Skeletal muscle tissue (tissue), 4 donors: ENCODE results near the gene STX1A. TPM values are rescaled to one million over a fixed set of nuclear protein-coding genes. Genes with fewer than 3 reads are reported as not detected.

ENCODE experiments used
- H3K27ac ChIP-seq: one replicate; pipeline ENCODE4 v1.7.0; 2013; ENCODE audit warnings: mild to moderate bottlenecking, low read depth, low read length, inconsistent platforms
- H3K27me3 ChIP-seq, 3 donors: one replicate each; pipeline ENCODE4 v1.7.0; 2013; ENCODE audit warnings: low read length in 3 of 3; ENCODE audit not compliant: control insufficient read depth in 3 of 3, insufficient read depth in 3 of 3
- H3K36me3 ChIP-seq, 3 donors: one replicate each; pipeline ENCODE4 v1.7.0; 2013; ENCODE audit warnings: low read length in 3 of 3; ENCODE audit not compliant: control insufficient read depth in 3 of 3, insufficient read depth in 3 of 3
- H3K4me1 ChIP-seq, 3 donors: one replicate each; pipeline ENCODE4 v1.7.0; 2013; ENCODE audit warnings: low read length in 3 of 3, mild to moderate bottlenecking in 3 of 3; ENCODE audit not compliant: control insufficient read depth in 3 of 3, insufficient read depth in 3 of 3
- H3K4me3 ChIP-seq, 3 donors: one replicate each; pipeline ENCODE4 v1.7.0; 2013; ENCODE audit warnings: low read length in 3 of 3
- H3K9ac ChIP-seq, 3 donors: one replicate each; pipeline ENCODE4 v1.7.0; 2013; ENCODE audit warnings: low read length in 3 of 3, mild to moderate bottlenecking in 3 of 3, moderate library complexity in 2 of 3, low read depth in 1 of 3
- H3K9me3 ChIP-seq, 3 donors: one replicate each; pipeline ENCODE4 v1.7.0; 2013; ENCODE audit warnings: low read length in 3 of 3; ENCODE audit not compliant: control insufficient read depth in 3 of 3
- total RNA-seq: library from RNA; depleted of rRNA; stranded (reverse); fragments of >200 nt; gene quantifications from one replicate; pipeline ENCODE4 v1.2.3, GENCODE V29; 2014
- donor health status: Osteomylitis.

STX1A gene
- total RNA-seq, 1 donor from 2014 or later, result 8.4 TPM

- H3K9me3 ChIP-seq, result no peaks in the 10 kb centered on the region
- no peaks in the 10 kb centered on the region for H3K4me1 ChIP-seq
- peaks cover 15 to 20% (median 20%) of the 10 kb centered on the region in 3 donors for H3K36me3 ChIP-seq
Observed at GRCh38 chr7:73702226-73702625, 17.2 kb downstream of the STX1A start.

GRCh38 chr7:73701357-73701995, 18.0 kb downstream of the STX1A start:
- H3K4me1 ChIP-seq, result no peaks in the 10 kb centered on the region
- H3K27ac ChIP-seq, result no peak overlapping the region
- no peaks in the 10 kb centered on the region for H3K27me3 ChIP-seq
- H3K9me3 ChIP-seq, result no peaks in the 10 kb centered on the region
- peaks cover 21 to 28% (median 25%) of the 10 kb centered on the region in 3 donors for H3K36me3 ChIP-seq
- no peak overlapping the region for H3K4me3 ChIP-seq
- H3K9ac ChIP-seq, result no peak overlapping the region

More at GRCh38 chr7:73702226-73702625, 17.2 kb downstream of the STX1A start:
- H3K4me3 ChIP-seq, result no peak overlapping the region
- no peak overlapping the region for H3K9ac ChIP-seq
- no peaks in the 10 kb centered on the region for H3K27me3 ChIP-seq
- no peak overlapping the region for H3K27ac ChIP-seq

GRCh38 chr7:73700581-73701134, 18.8 kb downstream of the STX1A start:
- Histone ChIP-seq H3K36me3 (peaks cover 28 to 36% (median 33%) of the 10 kb centered on the region in 3 donors), H3K27me3 (no peaks in the 10 kb centered on the region)

GRCh38 chr7:73700069-73700423, 19.4 kb downstream of the STX1A start:
- Histone ChIP-seq H3K4me3 (no peak overlapping the region), H3K9me3 (no peaks in the 10 kb centered on the region), H3K9ac (no peak overlapping the region), H3K4me1 (no peaks in the 10 kb centered on the region), H3K27me3 (no peaks in the 10 kb centered on the region), H3K36me3 (peaks cover 31 to 40% (median 39%) of the 10 kb centered on the region in 3 donors), H3K27ac (no peak overlapping the region)

More at GRCh38 chr7:73700581-73701134, 18.8 kb downstream of the STX1A start:
- no peak overlapping the region for H3K9ac ChIP-seq
- no peaks in the 10 kb centered on the region for H3K9me3 ChIP-seq
- no peak overlapping the region for H3K27ac ChIP-seq
- no peak overlapping the region for H3K4me3 ChIP-seq
- H3K4me1 ChIP-seq, result no peaks in the 10 kb centered on the region

- no peaks in the 10 kb centered on the region for H3K9me3 ChIP-seq
- no peak overlapping the region for H3K4me3 ChIP-seq
- H3K9ac ChIP-seq, result no peak overlapping the region
- H3K4me1 ChIP-seq, result no peaks in the 10 kb centered on the region
- no peak overlapping the region for H3K27ac ChIP-seq
- peaks cover 34 to 45% (median 42%) of the 10 kb centered on the region in 3 donors for H3K36me3 ChIP-seq
- H3K27me3 ChIP-seq, result no peaks in the 10 kb centered on the region
Observed at GRCh38 chr7:73699370-73700068, 19.9 kb downstream of the STX1A start.

- Histone ChIP-seq H3K27ac (no peak overlapping the region), H3K4me1 (no peaks in the 10 kb centered on the region), H3K36me3 (peaks cover 45 to 56% (median 53%) of the 10 kb centered on the region in 3 donors), H3K9ac (no peak overlapping the region), H3K27me3 (no peaks in the 10 kb centered on the region), H3K4me3 (no peak overlapping the region), H3K9me3 (no peaks in the 10 kb centered on the region)
Observed at GRCh38 chr7:73698410-73698809, 21.1 kb downstream of the STX1A start.

- Histone ChIP-seq H3K36me3 (peaks cover 64 to 72% (median 71%) of the 10 kb centered on the region in 3 donors), H3K9me3 (no peaks in the 10 kb centered on the region), H3K4me3 (no peak overlapping the region), H3K9ac (no peak overlapping the region), H3K4me1 (no peaks in the 10 kb centered on the region), H3K27ac (no peak overlapping the region), H3K27me3 (no peaks in the 10 kb centered on the region)
Observed at GRCh38 chr7:73696372-73696771, 23.1 kb downstream of the STX1A start.

- Histone ChIP-seq H3K36me3 (peaks cover 62 to 72% (median 72%) of the 10 kb centered on the region in 3 donors), H3K27ac (no peak overlapping the region), H3K9ac (no peak overlapping the region), H3K4me3 (no peak overlapping the region), H3K27me3 (no peaks in the 10 kb centered on the region), H3K9me3 (no peaks in the 10 kb centered on the region), H3K4me1 (no peaks in the 10 kb centered on the region)
Observed at GRCh38 chr7:73690646-73691045, 28.8 kb downstream of the STX1A start.

- peaks cover 0 to 5% (median 4%) of the 10 kb centered on the region in 3 donors for H3K4me1 ChIP-seq
- H3K4me3 ChIP-seq, result no peak overlapping the region
- H3K9ac ChIP-seq, result no peak overlapping the region
- H3K9me3 ChIP-seq, result no peaks in the 10 kb centered on the region
- H3K27me3 ChIP-seq, result no peaks in the 10 kb centered on the region
- peaks cover 46 to 51% (median 50%) of the 10 kb centered on the region in 3 donors for H3K36me3 ChIP-seq
- H3K27ac ChIP-seq, result no peak overlapping the region
Observed at GRCh38 chr7:73688288-73688687, 31.2 kb downstream of the STX1A start.

- no peaks in the 10 kb centered on the region for H3K9me3 ChIP-seq
- H3K4me1 ChIP-seq, result peaks cover 24 to 26% (median 25%) of the 10 kb centered on the region in 3 donors
- no peak overlapping the region for H3K9ac ChIP-seq
- H3K27me3 ChIP-seq, result no peaks in the 10 kb centered on the region
- H3K27ac ChIP-seq, result no peak overlapping the region
- peaks cover 25 to 26% (median 25%) of the 10 kb centered on the region in 3 donors for H3K36me3 ChIP-seq
- no peak overlapping the region for H3K4me3 ChIP-seq
Observed at GRCh38 chr7:73685311-73685710, 34.2 kb downstream of the STX1A start.
